Fibroblast of lung (primary cell): ENCODE results near the gene SMARCA4. TPM values are rescaled to one million over a fixed set of nuclear protein-coding genes. Genes with fewer than 3 reads are reported as not detected.

Source experiments
- DNase-seq, 2 donors: peaks; one replicate each; pipeline versions ENCODE4 v3.0.0 to v3.0.0-alpha.2; 2010; ENCODE audit warnings: low read depth in 2 of 2
- H2AFZ ChIP-seq: 2 replicates; pipeline ENCODE4 v1.5.1; 2012; ENCODE audit warnings: low read length, control low read depth, inconsistent platforms
- H3K27ac ChIP-seq: 2 replicates; pipeline ENCODE4 v1.5.1; 2011; ENCODE audit warnings: low read length, control low read depth; ENCODE audit not compliant: insufficient read depth
- H3K27me3 ChIP-seq: 2 replicates; pipeline ENCODE4 v1.5.1; 2011; ENCODE audit warnings: mild to moderate bottlenecking, low read length; ENCODE audit not compliant: control insufficient read depth, insufficient read depth
- H3K36me3 ChIP-seq: 2 replicates; pipeline ENCODE4 v1.5.1; 2011; ENCODE audit warnings: low read length; ENCODE audit not compliant: control insufficient read depth, insufficient read depth
- H3K4me1 ChIP-seq: 2 replicates; pipeline ENCODE4 v1.5.1; 2011; ENCODE audit warnings: low read length; ENCODE audit not compliant: control insufficient read depth, insufficient read depth; ENCODE audit errors: extremely low read depth
- H3K4me2 ChIP-seq: 2 replicates; pipeline ENCODE4 v1.5.1; 2011; ENCODE audit warnings: low read length, control low read depth; ENCODE audit not compliant: insufficient read depth; ENCODE audit errors: extremely low read depth
- H3K4me3 ChIP-seq, 4 experiments: fragments of 200-600 bp in 1 of 4; sonication (generic) in 1 of 4; replicated peaks in 1 of 4; 2 replicates each; pipeline ENCODE4 v1.5.1; 2011 to 2016; ENCODE audit warnings: low read length in 4 of 4, low read depth in 3 of 4, mild to moderate bottlenecking in 3 of 4, control low read depth in 2 of 4, inconsistent platforms in 1 of 4, mixed read lengths in 1 of 4; ENCODE audit not compliant: insufficient read depth in 1 of 4; ENCODE audit errors: control extremely low read depth in 1 of 4
- H3K79me2 ChIP-seq: 2 replicates; pipeline ENCODE4 v1.5.1; 2012; ENCODE audit warnings: mild to moderate bottlenecking, low read length, inconsistent platforms; ENCODE audit not compliant: control insufficient read depth, insufficient read depth
- H3K9ac ChIP-seq: 2 replicates; pipeline ENCODE4 v1.5.1; 2011; ENCODE audit warnings: mild to moderate bottlenecking, low read length, control low read depth; ENCODE audit not compliant: insufficient read depth
- H3K9me3 ChIP-seq: 2 replicates; pipeline ENCODE4 v1.5.1; 2012; ENCODE audit warnings: low read depth, low read length; ENCODE audit not compliant: control insufficient read depth, insufficient read depth
- H4K20me1 ChIP-seq: 2 replicates; pipeline ENCODE4 v1.5.1; 2011; ENCODE audit warnings: low read length; ENCODE audit not compliant: control insufficient read depth, insufficient read depth; ENCODE audit errors: extremely low read depth
- CTCF ChIP-seq, 2 donors: IDR thresholded peaks in 1 of 2; conservative IDR thresholded peaks in 1 of 2; 1 replicate in 1 of 2; 2 replicates in 1 of 2; pipeline ENCODE4 v1.5.1; 2011 to 2012; ENCODE audit warnings: low read length in 2 of 2, control low read depth in 1 of 2, inconsistent platforms in 1 of 2, low read depth in 1 of 2, mild to moderate bottlenecking in 1 of 2
- EZH2 ChIP-seq: IDR thresholded peaks from 2 replicates; pipeline ENCODE4 v1.5.1; 2012; ENCODE audit warnings: low read length, control low read depth, mild to moderate bottlenecking; ENCODE audit errors: missing control alignments
- polyA plus RNA-seq, 2 donors: library from polyadenylated mRNA; depleted of rRNA in 1 of 2; stranded (reverse) in 1 of 2; unstranded in 1 of 2; fragments of >200 nt; gene quantifications; 2 replicates each; pipeline ENCODE4 v1.2.1, GENCODE V29; 2011 to 2012; ENCODE audit warnings: missing spikeins in 1 of 2
- total RNA-seq: library from RNA; depleted of rRNA; stranded (reverse); fragments of >200 nt; gene quantifications from 2 replicates; pipeline ENCODE4 v1.2.1, GENCODE V29; 2014

Gene SMARCA4
- total and polyA plus RNA-seq, 2 donors (not counting 1 experiment from before 2014, with no cell fraction given) = 28.1 to 61.1 TPM

- H3K9me3 ChIP-seq = no peaks in the 10 kb centered on the region
- H3K27me3 ChIP-seq = no peaks in the 10 kb centered on the region
- TF ChIP-seq CTCF (conservative IDR thresholded peaks at IDR 0.05 in 1 of 2, IDR thresholded peaks at IDR 0.05 in 1 of 2; ENCODE audit: low read depth in 1 of 2, low read length in 2 of 2) (no peak), EZH2 (no peak)
- H3K9ac ChIP-seq = no peak overlapping the region
- H3K27ac ChIP-seq = no peak overlapping the region
- no peaks in the 10 kb centered on the region for H3K79me2 ChIP-seq
- H3K4me2 ChIP-seq = no peak overlapping the region
- H3K4me3 ChIP-seq = no peak overlapping the region
- no peak for DNase-seq
- no peak overlapping the region for H2AFZ ChIP-seq
- H3K4me1 ChIP-seq = no peaks in the 10 kb centered on the region
- H3K36me3 ChIP-seq = peaks cover 43% of the 10 kb centered on the region
- no peaks in the 10 kb centered on the region for H4K20me1 ChIP-seq
Measured at GRCh38 chr19:11025006-11025405, 64.2 kb downstream of the SMARCA4 start.

- no peaks in the 10 kb centered on the region for H3K79me2 ChIP-seq
- peaks cover 44% of the 10 kb centered on the region for H3K36me3 ChIP-seq
- H3K9ac ChIP-seq = no peak overlapping the region
- H3K27ac ChIP-seq = no peak overlapping the region
- no peaks in the 10 kb centered on the region for H4K20me1 ChIP-seq
- no peak overlapping the region for H2AFZ ChIP-seq
- DNase-seq = no peak
- H3K4me2 ChIP-seq = no peak overlapping the region
- no peaks in the 10 kb centered on the region for H3K4me1 ChIP-seq
- no peaks in the 10 kb centered on the region for H3K9me3 ChIP-seq
- TF ChIP-seq CTCF (conservative IDR thresholded peaks at IDR 0.05 in 1 of 2, IDR thresholded peaks at IDR 0.05 in 1 of 2; ENCODE audit: low read depth in 1 of 2, low read length in 2 of 2) = no peak
- TF ChIP-seq EZH2 = no peak
- H3K27me3 ChIP-seq = no peaks in the 10 kb centered on the region
- no peak overlapping the region for H3K4me3 ChIP-seq
Measured at GRCh38 chr19:11025445-11025844, 64.6 kb downstream of the SMARCA4 start.

GRCh38 chr19:11025997-11026396 is 65.2 kb downstream of the SMARCA4 start:
- peaks cover 48% of the 10 kb centered on the region for H3K36me3 ChIP-seq
- H3K9me3 ChIP-seq = no peaks in the 10 kb centered on the region
- H3K27ac ChIP-seq = no peak overlapping the region
- H3K27me3 ChIP-seq = no peaks in the 10 kb centered on the region
- no peak for DNase-seq
- TF ChIP-seq CTCF (conservative IDR thresholded peaks at IDR 0.05 in 1 of 2, IDR thresholded peaks at IDR 0.05 in 1 of 2; ENCODE audit: low read depth in 1 of 2, low read length in 2 of 2) = no peak
- no peak for TF ChIP-seq EZH2
- no peaks in the 10 kb centered on the region for H4K20me1 ChIP-seq
- no peak overlapping the region for H3K4me3 ChIP-seq
- H3K79me2 ChIP-seq = no peaks in the 10 kb centered on the region
- no peak overlapping the region for H3K4me2 ChIP-seq
- H3K9ac ChIP-seq = no peak overlapping the region
- H3K4me1 ChIP-seq = no peaks in the 10 kb centered on the region
- H2AFZ ChIP-seq = no peak overlapping the region
